Nephron progenitor cell (in vitro differentiated cells): Measurements from ENCODE around the gene BACE1.
A peak's percentile ranks its signal among the peaks of the same experiment; 100 is the strongest.

Source experiments
- DNase-seq: peaks from one replicate; pipeline ENCODE4 v3.0.0; 2021
- H3K27ac Mint-ChIP-seq: 2 replicates; pipeline ENCODE4 v1.8.0; 2021; ENCODE audit warnings: mild to moderate bottlenecking, moderate library complexity, mixed read lengths
- H3K27me3 Mint-ChIP-seq: 2 replicates; pipeline ENCODE4 v1.8.0; 2021; ENCODE audit warnings: mild to moderate bottlenecking, low read depth, mixed read lengths; ENCODE audit not compliant: poor library complexity
- H3K36me3 Mint-ChIP-seq: 2 replicates; pipeline ENCODE4 v1.8.0; 2021; ENCODE audit warnings: low read depth, mixed read lengths
- H3K4me1 Mint-ChIP-seq: 2 replicates; pipeline ENCODE4 v1.8.0; 2021; ENCODE audit warnings: mixed read lengths
- H3K4me3 Mint-ChIP-seq: 2 replicates; pipeline ENCODE4 v1.8.0; 2021; ENCODE audit warnings: mild to moderate bottlenecking, moderate library complexity, mixed read lengths
- H3K9me3 Mint-ChIP-seq: 2 replicates; pipeline ENCODE4 v1.8.0; 2021; ENCODE audit warnings: mild to moderate bottlenecking, moderate library complexity, mixed read lengths
- TF ChIP-seq, protein P1 (sequence below): fragments of 200-600 bp; sonication (generic); IDR thresholded peaks from 2 replicates; pipeline ENCODE4 v1.5.0; 2021; ENCODE audit warnings: antibody characterized with exemption

BACE1 gene

DNA sequence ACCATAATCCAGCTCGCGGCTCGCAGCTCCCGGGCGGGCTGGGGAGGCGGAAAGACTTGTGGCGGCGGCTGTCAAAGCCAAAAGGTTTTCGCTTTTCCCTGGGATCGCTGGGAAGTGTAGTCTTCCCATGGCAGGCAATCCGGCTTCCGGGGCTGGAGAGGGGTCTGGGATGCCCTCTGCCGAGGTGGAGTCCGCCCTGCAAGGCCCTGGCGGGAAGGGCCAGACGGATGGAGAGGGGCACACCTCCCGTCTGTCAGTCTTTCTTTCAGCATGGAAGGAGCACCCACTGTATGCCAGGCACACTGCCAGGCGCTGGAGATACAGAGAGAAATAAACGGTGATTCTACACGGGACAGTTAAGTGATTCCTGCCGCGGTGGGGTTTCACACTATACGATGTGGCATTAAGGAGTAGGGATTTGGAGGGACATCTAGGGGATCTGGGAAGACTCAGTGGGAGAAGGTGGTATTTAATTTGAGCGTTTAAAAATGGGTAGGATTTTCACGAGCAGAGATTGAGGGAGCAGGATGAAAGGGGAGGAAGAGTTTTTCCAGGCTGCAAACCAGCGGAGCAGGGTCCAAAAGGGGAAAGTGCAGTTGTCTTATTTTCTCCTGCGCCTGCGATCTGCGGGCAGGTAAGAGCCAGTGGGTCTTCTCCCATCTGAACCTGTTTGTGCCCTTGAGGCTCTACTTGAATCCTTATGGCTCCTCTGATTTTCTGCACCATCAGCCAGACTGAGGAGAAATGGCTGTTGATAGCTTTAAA, at the start of gene BACE1:
Gene BACE1 (minus strand): TSS at position 60 of the 765 bp plus-strand sequence. CDS start 461 bp downstream, outside the sequence.
- TF ChIP-seq, protein P1, sequence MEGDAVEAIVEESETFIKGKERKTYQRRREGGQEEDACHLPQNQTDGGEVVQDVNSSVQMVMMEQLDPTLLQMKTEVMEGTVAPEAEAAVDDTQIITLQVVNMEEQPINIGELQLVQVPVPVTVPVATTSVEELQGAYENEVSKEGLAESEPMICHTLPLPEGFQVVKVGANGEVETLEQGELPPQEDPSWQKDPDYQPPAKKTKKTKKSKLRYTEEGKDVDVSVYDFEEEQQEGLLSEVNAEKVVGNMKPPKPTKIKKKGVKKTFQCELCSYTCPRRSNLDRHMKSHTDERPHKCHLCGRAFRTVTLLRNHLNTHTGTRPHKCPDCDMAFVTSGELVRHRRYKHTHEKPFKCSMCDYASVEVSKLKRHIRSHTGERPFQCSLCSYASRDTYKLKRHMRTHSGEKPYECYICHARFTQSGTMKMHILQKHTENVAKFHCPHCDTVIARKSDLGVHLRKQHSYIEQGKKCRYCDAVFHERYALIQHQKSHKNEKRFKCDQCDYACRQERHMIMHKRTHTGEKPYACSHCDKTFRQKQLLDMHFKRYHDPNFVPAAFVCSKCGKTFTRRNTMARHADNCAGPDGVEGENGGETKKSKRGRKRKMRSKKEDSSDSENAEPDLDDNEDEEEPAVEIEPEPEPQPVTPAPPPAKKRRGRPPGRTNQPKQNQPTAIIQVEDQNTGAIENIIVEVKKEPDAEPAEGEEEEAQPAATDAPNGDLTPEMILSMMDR: no peak
- Mint-ChIP-seq H3K9me3 (no peaks in the 10 kb centered on the region), H3K4me1 (peaks cover 29% of the 10 kb centered on the region), H3K27ac (no peak within 1 kb of the TSS), H3K36me3 (no peaks in the 10 kb centered on the region), H3K4me3 (peak within 1 kb of the TSS; percentile 89), H3K27me3 (peaks cover 9% of the 10 kb centered on the region)
- DNase-seq: no peak

DNA sequence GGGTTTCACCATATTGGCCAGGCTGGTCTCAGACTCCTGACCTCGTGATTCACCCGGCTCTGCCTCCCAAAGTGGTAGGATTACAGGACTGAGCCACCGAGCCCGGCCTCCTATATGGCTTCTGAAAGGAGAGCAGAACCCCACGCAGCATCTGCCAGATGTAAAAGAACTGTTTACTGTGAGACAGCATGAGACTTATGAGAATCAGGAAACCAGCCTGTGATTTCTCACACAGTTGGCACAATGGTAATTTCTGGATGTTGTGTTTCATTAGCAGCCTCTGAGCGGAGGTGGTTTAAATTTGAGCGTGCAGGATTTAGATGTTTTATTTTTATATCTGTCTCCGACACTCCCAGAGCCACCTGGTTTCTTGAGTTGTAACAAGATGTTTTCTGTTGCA, 45.4 kb upstream of the BACE1 start:
- TF ChIP-seq, protein P1: no peak
- DNase-seq: no peak
- no peak overlapping the region for H3K4me3 Mint-ChIP-seq
- H3K36me3 Mint-ChIP-seq: peaks cover 59% of the 10 kb centered on the region
- H3K27ac Mint-ChIP-seq: no peak overlapping the region
- no peaks in the 10 kb centered on the region for H3K9me3 Mint-ChIP-seq
- no peaks in the 10 kb centered on the region for H3K4me1 Mint-ChIP-seq
- H3K27me3 Mint-ChIP-seq: no peaks in the 10 kb centered on the region

DNA sequence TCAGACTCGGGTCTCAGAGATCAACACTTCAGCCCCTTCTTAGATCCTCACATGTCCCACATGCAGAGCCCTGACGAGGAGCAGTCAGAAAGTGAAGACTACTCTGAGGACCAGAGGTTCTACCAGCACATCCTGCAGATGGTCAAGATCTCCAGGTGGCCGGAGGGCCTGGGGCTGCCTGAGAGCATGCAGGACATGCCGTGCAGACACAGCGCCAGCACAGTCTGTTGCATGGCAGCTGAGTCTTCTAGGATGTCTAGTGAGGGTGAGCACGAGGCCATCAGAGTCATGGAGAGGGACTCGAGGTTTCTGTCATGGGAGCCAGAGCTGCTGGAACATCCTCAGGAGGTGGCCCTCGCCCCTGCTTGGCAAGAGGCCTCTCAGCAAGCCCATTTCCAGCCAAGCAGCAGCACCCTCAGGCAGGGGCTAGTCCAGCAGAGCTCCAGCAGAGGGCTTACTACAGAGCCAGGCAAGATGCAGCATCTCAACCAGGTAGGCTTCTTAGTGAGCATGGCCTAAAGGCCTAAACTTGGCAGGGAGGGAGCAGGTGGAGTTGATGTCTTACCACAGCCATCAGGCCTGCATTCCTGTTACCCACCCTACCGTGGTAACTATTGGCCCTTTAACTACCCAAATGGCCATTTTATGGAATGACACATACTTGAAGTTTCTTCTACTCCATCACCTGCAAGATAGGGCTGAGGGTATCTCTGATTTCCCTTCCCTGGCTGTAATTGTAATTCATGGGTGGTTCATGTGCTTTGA, 40.3 kb upstream of the BACE1 start:
- DNase-seq: no peak
- H3K27me3 Mint-ChIP-seq: no peaks in the 10 kb centered on the region
- H3K4me1 Mint-ChIP-seq: no peaks in the 10 kb centered on the region
- TF ChIP-seq, protein P1: no peak
- H3K4me3 Mint-ChIP-seq: no peak overlapping the region
- no peak overlapping the region for H3K27ac Mint-ChIP-seq
- no peaks in the 10 kb centered on the region for H3K9me3 Mint-ChIP-seq
- peaks cover 44% of the 10 kb centered on the region for H3K36me3 Mint-ChIP-seq

DNA sequence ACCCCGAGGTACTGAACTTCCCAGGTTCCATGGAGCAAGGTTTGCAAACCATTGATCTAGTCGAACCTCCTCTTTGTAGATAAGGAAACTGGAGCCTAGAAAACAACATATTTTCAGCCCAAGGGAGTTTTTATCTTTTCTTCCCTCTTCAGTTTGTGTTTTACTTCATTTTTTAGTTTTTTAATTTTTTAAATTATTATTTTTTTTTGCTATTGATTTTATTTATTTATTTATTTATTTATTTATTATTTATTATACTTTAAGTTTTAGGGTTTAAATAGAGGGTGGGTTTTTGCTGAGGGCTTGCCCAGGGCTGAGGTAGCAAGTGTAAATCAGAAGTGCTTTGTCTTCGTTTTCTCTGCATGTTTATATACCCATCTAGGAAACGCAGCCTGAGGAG, 38.5 kb upstream of the BACE1 start:
- no peaks in the 10 kb centered on the region for H3K9me3 Mint-ChIP-seq
- no peaks in the 10 kb centered on the region for H3K4me1 Mint-ChIP-seq
- no peak overlapping the region for H3K27ac Mint-ChIP-seq
- H3K36me3 Mint-ChIP-seq: peaks cover 41% of the 10 kb centered on the region
- H3K4me3 Mint-ChIP-seq: no peak overlapping the region
- TF ChIP-seq, protein P1: no peak
- H3K27me3 Mint-ChIP-seq: no peaks in the 10 kb centered on the region
- DNase-seq: no peak

DNA sequence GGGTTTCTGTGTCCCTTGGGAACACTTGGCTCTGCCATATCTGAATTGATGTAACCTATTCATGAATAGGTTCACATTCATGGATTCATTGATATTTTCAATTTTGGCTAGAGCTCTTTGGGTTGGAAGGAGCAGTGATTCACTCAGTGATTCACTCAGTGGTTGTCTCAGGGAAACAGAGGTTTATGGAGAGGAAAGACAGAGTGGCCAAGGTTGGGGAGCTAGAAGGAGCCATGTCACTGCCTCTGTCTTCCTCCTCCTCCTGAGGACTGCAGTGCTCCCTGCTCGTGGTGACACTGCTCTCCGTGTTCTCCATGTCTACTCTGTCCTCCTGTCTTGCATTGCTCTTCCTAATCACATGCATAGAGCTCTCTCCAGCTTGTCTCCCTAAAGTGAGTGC, 29.0 kb upstream of the BACE1 start:
- H3K27me3 Mint-ChIP-seq: peaks cover 2% of the 10 kb centered on the region
- no peak overlapping the region for H3K4me3 Mint-ChIP-seq
- no peaks in the 10 kb centered on the region for H3K4me1 Mint-ChIP-seq
- H3K27ac Mint-ChIP-seq: no peak overlapping the region
- TF ChIP-seq, protein P1: no peak
- no peaks in the 10 kb centered on the region for H3K9me3 Mint-ChIP-seq
- peaks cover 60% of the 10 kb centered on the region for H3K36me3 Mint-ChIP-seq
- DNase-seq: no peak
